GM18861 (cell line): ENCODE measurements around the gene DOCK7.
A peak's percentile ranks its signal among the peaks of the same experiment; 100 is the strongest.
"Not testable (repeated sequence)": the region's sequence is repeated elsewhere in the genome, so short reads cannot be mapped to it uniquely, and the experiment has no call there.

Source experiments
- ATAC-seq: cut with Tn5 transposase; IDR thresholded peaks from one replicate; pipeline ENCODE4 v1.9.1; 2021; ENCODE audit not compliant: unreplicated experiment

The DOCK7 gene

GRCh38 chr1:62613890-62614289, 74.3 kb downstream of the DOCK7 start:
- no peak for ATAC-seq

GRCh38 chr1:62613325-62613727, 74.9 kb downstream of the DOCK7 start:
- peak; percentile 79 for ATAC-seq

- no peak for ATAC-seq
Measured at GRCh38 chr1:62612770-62613169, 75.4 kb downstream of the DOCK7 start.

GRCh38 chr1:62610588-62610987, 77.6 kb downstream of the DOCK7 start:
- ATAC-seq, result not testable (repeated sequence)

- ATAC-seq, result no peak
Measured at GRCh38 chr1:62608905-62609304, 79.3 kb downstream of the DOCK7 start.

GRCh38 chr1:62601457-62601856, 86.7 kb downstream of the DOCK7 start:
- no peak for ATAC-seq

- ATAC-seq, result no peak
Measured at GRCh38 chr1:62599044-62599443, 89.1 kb downstream of the DOCK7 start.

- ATAC-seq, result no peak
Measured at GRCh38 chr1:62597281-62597680, 90.9 kb downstream of the DOCK7 start, which contains the start of gene ANGPTL3. TSS of gene ANGPTL3 (plus strand) at chr1:62597520. CDS start at chr1:62597567, 47 bp downstream.

- ATAC-seq, result no peak
Measured at GRCh38 chr1:62595647-62596046, 92.5 kb downstream of the DOCK7 start.

- ATAC-seq, result no peak
Measured at GRCh38 chr1:62593825-62594394, 94.3 kb downstream of the DOCK7 start.

GRCh38 chr1:62590970-62591368, 97.2 kb downstream of the DOCK7 start:
- no peak for ATAC-seq

GRCh38 chr1:62590255-62590969, 97.8 kb downstream of the DOCK7 start:
- ATAC-seq, result no peak

- ATAC-seq, result no peak
Measured at GRCh38 chr1:62589321-62589720, 98.9 kb downstream of the DOCK7 start.

GRCh38 chr1:62588000-62588399, 100.2 kb downstream of the DOCK7 start:
- ATAC-seq, result no peak

- no peak for ATAC-seq
Measured at GRCh38 chr1:62585469-62586155, 102.6 kb downstream of the DOCK7 start.

- ATAC-seq, result no peak
Measured at GRCh38 chr1:62573675-62574074, 114.5 kb downstream of the DOCK7 start.

GRCh38 chr1:62572476-62572875, 115.7 kb downstream of the DOCK7 start:
- ATAC-seq, result no peak

GRCh38 chr1:62571517-62571916, 116.7 kb downstream of the DOCK7 start:
- ATAC-seq, result not testable (repeated sequence)

- not testable (repeated sequence) for ATAC-seq
Measured at GRCh38 chr1:62567926-62568325, 120.3 kb downstream of the DOCK7 start.

- ATAC-seq, result not testable (repeated sequence)
Measured at GRCh38 chr1:62567182-62567581, 121.0 kb downstream of the DOCK7 start.

- no peak for ATAC-seq
Measured at GRCh38 chr1:62561306-62561705, 126.9 kb downstream of the DOCK7 start.

GRCh38 chr1:62544570-62544969, 143.6 kb downstream of the DOCK7 start:
- no peak for ATAC-seq
